Right lobe of liver (tissue), 6 donors: Measurements from ENCODE around the gene ZDHHC3. TPM values are rescaled to one million over a fixed set of nuclear protein-coding genes. Genes with fewer than 3 reads are reported as not detected.

Experiments
- ATAC-seq, 4 donors: fragments of 200-7000 bp; cut with Tn5 transposase; one replicate each; pipeline ENCODE4 v1.9.1; 2020; ENCODE audit warnings: mild to moderate bottlenecking in 4 of 4, moderate library complexity in 4 of 4
- DNase-seq, 3 donors: peaks; one replicate each; pipeline ENCODE4 v3.0.0-alpha.2; 2020
- H3K27ac ChIP-seq, 3 donors: fragments of 200-600 bp; one replicate each; pipeline ENCODE4 v1.8.0; 2022
- H3K27me3 ChIP-seq, 2 donors: fragments of 200-600 bp; one replicate each; pipeline ENCODE4 v1.8.0; 2022
- H3K36me3 ChIP-seq, 4 donors: fragments of 200-600 bp; sonication (generic) in 1 of 4; one replicate each; pipeline versions ENCODE4 v1.5.1 to v1.8.0; 2017 to 2022; ENCODE audit warnings: control low read depth in 1 of 4
- H3K4me1 ChIP-seq, 4 donors: fragments of 200-600 bp; sonication (generic) in 1 of 4; one replicate each; pipeline versions ENCODE4 v1.5.1 to v1.8.0; 2017 to 2022; ENCODE audit warnings: control low read depth in 1 of 4
- H3K4me3 ChIP-seq, 3 donors: fragments of 200-600 bp; one replicate each; pipeline ENCODE4 v1.8.0; 2022
- H3K9me3 ChIP-seq, 4 donors: fragments of 200-600 bp; sonication (generic) in 1 of 4; one replicate each; pipeline versions ENCODE4 v1.5.1 to v1.8.0; 2017 to 2022; ENCODE audit warnings: control low read depth in 1 of 4
- CTCF ChIP-seq, 4 donors: fragments of 200-600 bp in 3 of 4; fragments of 450-650 bp in 1 of 4; IDR thresholded peaks; one replicate each; pipeline versions ENCODE4 v1.5.1 to v1.8.0; 2016 to 2022; ENCODE audit warnings: antibody characterized with exemption in 4 of 4, mild to moderate bottlenecking in 2 of 4
- POLR2A ChIP-seq: fragments of 450-650 bp; IDR thresholded peaks from one replicate; pipeline ENCODE4 v1.6.1; 2017; ENCODE audit warnings: antibody characterized with exemption, mild to moderate bottlenecking
- WGBS: methylation state at CpG from one replicate; pipeline ENCODE4 v1.1.6; 2018; ENCODE audit warnings: low coverage, low lambda C conversion rate; ENCODE audit not compliant: insufficient coverage; ENCODE audit errors: missing lambda C conversion rate; 5-methylcytosine and 5-hydroxymethylcytosine counted together
- intact Hi-C, 2 donors: fragments of 100-400 bp; cut with DNase I; formaldehyde crosslinking; loops; one replicate each; pipeline versions ENCODE4 v1.11.2 to v1.14.1; 2022
- total RNA-seq, 6 experiments: library from RNA; depleted of rRNA in 2 of 6; stranded (reverse); fragments of >200 nt in 2 of 6; fragmentation: NEBNext Ultra II Directional in 3 of 6; extraction: Animal tissue kit (Norgen Biotek cat#: 25700) in 3 of 6; gene quantifications; one replicate each; pipeline versions ENCODE4 v1.1.0 to v1.2.4, GENCODE V29; 2016 to 2023
- donor health status: DM: no; HTN: yes; CAD: no.
- donor health status: DM: no; HTN: no; CAD: no.
- donor health status: DM: no; HTN: no; CAD: no.
- donor health status: DM: no; HTN: yes; CAD: no.
- donor health status: DM: no; HTN: yes; CAD: no.

The ZDHHC3 gene
- total RNA-seq, 6 experiments from 2014 or later: 27.5 to 36.7 (median 32.0) TPM

- ATAC-seq (no peak), DNase-seq (no peak)
- TF ChIP-seq POLR2A (no peak), CTCF (IDR thresholded peaks at IDR 0.05) (no peak)
These were observed 89.4 kb downstream of the ZDHHC3 start for GRCh38 chr3:44886561-44886960.

GRCh38 chr3:44885618-44886017 lies 90.4 kb downstream of the ZDHHC3 start:
- DNase-seq (no peak), ATAC-seq (no peak)
- H3K36me3 ChIP-seq: no peaks in the 10 kb centered on the region
- H3K27me3 ChIP-seq: no peaks in the 10 kb centered on the region
- TF ChIP-seq CTCF (IDR thresholded peaks at IDR 0.05) (no peak), POLR2A (no peak)
- H3K4me3 ChIP-seq: no peak overlapping the region
- no peak overlapping the region for H3K27ac ChIP-seq
- WGBS: 58% methylated on average over 4 of the region's 4 CpGs
- intact Hi-C loops: no loop called here
- H3K4me1 ChIP-seq: no peaks in the 10 kb centered on the region
- no peaks in the 10 kb centered on the region for H3K9me3 ChIP-seq

More at GRCh38 chr3:44886561-44886960, 89.4 kb downstream of the ZDHHC3 start:
- WGBS: no CpG with 5 or more reads among the region's 3 CpGs
- H3K36me3 ChIP-seq: no peaks in the 10 kb centered on the region
- H3K27ac ChIP-seq: no peak overlapping the region
- H3K4me1 ChIP-seq: no peaks in the 10 kb centered on the region
- H3K27me3 ChIP-seq: no peaks in the 10 kb centered on the region
- H3K4me3 ChIP-seq: no peak overlapping the region
- no peaks in the 10 kb centered on the region for H3K9me3 ChIP-seq
- intact Hi-C loops: no loop called here

GRCh38 chr3:44883999-44884431 lies 92.0 kb downstream of the ZDHHC3 start:
- ATAC-seq (no peak), DNase-seq (no peak)
- intact Hi-C loops: no loop called here
- Histone ChIP-seq H3K27me3 (no peaks in the 10 kb centered on the region), H3K27ac (no peak overlapping the region), H3K4me1 (no peaks in the 10 kb centered on the region), H3K4me3 (no peak overlapping the region), H3K36me3 (no peaks in the 10 kb centered on the region), H3K9me3 (no peaks in the 10 kb centered on the region)
- TF ChIP-seq POLR2A: no peak
- 77% methylated on average over 4 of the region's 4 CpGs for WGBS

GRCh38 chr3:44883213-44883955 lies 92.6 kb downstream of the ZDHHC3 start:
- Histone ChIP-seq H3K4me3 (no peak overlapping the region), H3K27ac (no peak overlapping the region), H3K36me3 (no peaks in the 10 kb centered on the region), H3K4me1 (no peaks in the 10 kb centered on the region), H3K27me3 (no peaks in the 10 kb centered on the region), H3K9me3 (no peaks in the 10 kb centered on the region)
- intact Hi-C loops: no loop called here
- 72% methylated on average over 3 of the region's 5 CpGs for WGBS
- TF ChIP-seq CTCF (IDR thresholded peaks at IDR 0.05): no peak
- TF ChIP-seq POLR2A: no peak
- DNase-seq (no peak), ATAC-seq (no peak)

- Histone ChIP-seq H3K9me3 (no peaks in the 10 kb centered on the region), H3K27ac (no peak overlapping the region), H3K27me3 (no peaks in the 10 kb centered on the region), H3K36me3 (no peaks in the 10 kb centered on the region), H3K4me1 (no peaks in the 10 kb centered on the region), H3K4me3 (no peak overlapping the region)
- DNase-seq: no peak
- WGBS: 51% methylated on average over 2 of the region's 2 CpGs
- ATAC-seq: no peak
- intact Hi-C loops: no loop called here
- TF ChIP-seq POLR2A: no peak
- TF ChIP-seq CTCF (IDR thresholded peaks at IDR 0.05): no peak
These were observed 95.7 kb downstream of the ZDHHC3 start for GRCh38 chr3:44880284-44880683.
